HepG2 (cell line): Measurements from ENCODE around the gene SH2D1B. TPM values are rescaled to one million over a fixed set of nuclear protein-coding genes. Genes with fewer than 3 reads are reported as not detected.

ENCODE experiments used
- ATAC-seq: fragments of 200-7000 bp; cut with Tn5 transposase; 3 replicates; pipeline ENCODE4 v1.9.1; 2020; ENCODE audit warnings: mild to moderate bottlenecking, moderate library complexity
- BruUV-seq: library from RNA; stranded (reverse); fragments of 400-500 nt; replicated peaks from 2 replicates; lab custom pipeline; 2021; lab: Mats Ljungman, UMichigan
- CTCF ChIA-PET: fragments of 300-600 bp; formaldehyde crosslinking; extraction: SDS; loops from one replicate; lab custom pipeline; 2021; ENCODE audit warnings: low total read pairs, inconsistent platforms, low intra/inter-chr PET ratio; lab: Yijun Ruan, JAX
- POLR2A ChIA-PET: fragments of 350-600 bp; sonication (Branson Sonifier 250); formaldehyde crosslinking; loops from one replicate; lab custom pipeline; 2020; ENCODE audit warnings: antibody characterized with exemption, inconsistent platforms; lab: Yijun Ruan, JAX
- DNase-seq: peaks from one replicate; pipeline ENCODE4 v3.0.0-alpha.2; 2015; ENCODE audit warnings: low spot score
- FAIRE-seq: peaks from 3 replicates; lab custom pipeline; 2011; peaks lifted over from hg19 to GRCh38; lab: Jason Lieb, UNC
- H2AFZ ChIP-seq: one replicate; pipeline ENCODE4 v1.6.1; 2011; ENCODE audit warnings: low read length, inconsistent platforms
- H3K27ac ChIP-seq: fragments of 300-600 bp; 3 replicates; pipeline ENCODE4 v1.8.0; 2011; ENCODE audit warnings: mixed run types, mild to moderate bottlenecking, mixed read lengths, low read length, inconsistent platforms; ENCODE audit not compliant: insufficient read depth; ENCODE audit errors: extremely low read length
- H3K27me3 ChIP-seq, 2 experiments: fragments of 200-600 bp in 1 of 2; 2 replicates in 1 of 2; 3 replicates in 1 of 2; pipeline versions ENCODE4 v1.6.0 to v1.8.0; 2011; ENCODE audit warnings: low read length in 2 of 2, mild to moderate bottlenecking in 2 of 2, moderate library complexity in 2 of 2, inconsistent platforms in 1 of 2; ENCODE audit not compliant: insufficient read depth in 2 of 2, control insufficient read depth in 1 of 2
- H3K36me3 ChIP-seq, 2 experiments: fragments of 200-600 bp in 1 of 2; replicated peaks in 1 of 2; 2 replicates in 1 of 2; 3 replicates in 1 of 2; pipeline versions ENCODE4 v1.5.1 to v1.8.0; 2011; ENCODE audit warnings: low read length in 2 of 2, inconsistent platforms in 1 of 2; ENCODE audit not compliant: insufficient read depth in 2 of 2, control insufficient read depth in 1 of 2
- H3K4me1 ChIP-seq: 2 replicates; pipeline ENCODE4 v1.5.1; 2012; ENCODE audit warnings: low read length, inconsistent platforms; ENCODE audit not compliant: insufficient read depth
- H3K4me2 ChIP-seq: 2 replicates; pipeline ENCODE4 v1.6.0; 2011; ENCODE audit warnings: low read depth, low read length, inconsistent platforms
- H3K4me3 ChIP-seq, 3 experiments: fragments of 200-600 bp in 1 of 3; sonication (generic), shearing (Covaris generic) in 1 of 3; replicated peaks in 1 of 3; 2 replicates each; pipeline ENCODE4 v1.5.1; 2011 to 2016; ENCODE audit warnings: low read length in 3 of 3, inconsistent platforms in 2 of 3, low read depth in 2 of 3, mild to moderate bottlenecking in 2 of 3, control low read depth in 1 of 3, mixed read lengths in 1 of 3; ENCODE audit not compliant: insufficient read depth in 1 of 3
- H3K79me2 ChIP-seq: one replicate; pipeline ENCODE4 v1.6.1; 2011; ENCODE audit warnings: low read length, inconsistent platforms; ENCODE audit not compliant: insufficient read depth
- H3K9ac ChIP-seq: 2 replicates; pipeline ENCODE4 v1.6.0; 2011; ENCODE audit warnings: mild to moderate bottlenecking, low read depth, low read length, inconsistent platforms; ENCODE audit not compliant: insufficient read depth
- H3K9me3 ChIP-seq: 2 replicates; pipeline ENCODE4 v1.5.1; 2012; ENCODE audit warnings: mild to moderate bottlenecking, low read length
- H4K20me1 ChIP-seq: 2 replicates; pipeline ENCODE4 v1.6.0; 2011; ENCODE audit warnings: inconsistent platforms, mild to moderate bottlenecking, low read length, moderate library complexity; ENCODE audit not compliant: insufficient read depth
- ADNP ChIP-seq: sonication (generic); formaldehyde crosslinking; IDR thresholded peaks from 2 replicates; pipeline ENCODE4 v1.4.0; 2020; ENCODE audit warnings: missing genetic modification reagents
- BORCS8-MEF2B ChIP-seq: sonication (generic); formaldehyde crosslinking; IDR thresholded peaks from 2 replicates; pipeline ENCODE4 v1.8.0; 2022; ENCODE audit warnings: mild to moderate bottlenecking, missing genetic modification reagents
- CREB3 ChIP-seq: sonication (generic); formaldehyde crosslinking; IDR thresholded peaks from 2 replicates; pipeline ENCODE4 v1.5.0; 2020; ENCODE audit warnings: missing genetic modification reagents
- ELF1 ChIP-seq: sonication (generic); formaldehyde crosslinking; IDR thresholded peaks from 2 replicates; pipeline ENCODE4 v1.4.0; 2020; ENCODE audit warnings: missing genetic modification reagents
- HNF4G ChIP-seq, 2 experiments: sonication (generic) in 1 of 2; formaldehyde crosslinking in 1 of 2; IDR thresholded peaks; 2 replicates each; pipeline versions ENCODE4 v1.4.0 to v1.6.1; 2011 to 2020; ENCODE audit warnings: borderline replicate concordance in 2 of 2, low read depth in 2 of 2, mild to moderate bottlenecking in 2 of 2, low read length in 1 of 2, missing genetic modification reagents in 1 of 2, moderate library complexity in 1 of 2
- JARID2 ChIP-seq: sonication (generic); formaldehyde crosslinking; IDR thresholded peaks from 2 replicates; pipeline ENCODE4 v1.8.1; 2023; ENCODE audit warnings: missing genetic modification reagents, inconsistent platforms; ENCODE audit not compliant: insufficient replicate concordance
- MYNN ChIP-seq: sonication (generic); formaldehyde crosslinking; IDR thresholded peaks from 2 replicates; pipeline ENCODE4 v1.4.0; 2020; ENCODE audit warnings: mild to moderate bottlenecking, low read depth, missing genetic modification reagents
- RBFOX2 ChIP-seq: fragments of 200-400 bp; formaldehyde crosslinking; IDR thresholded peaks from 2 replicates; pipeline ENCODE4 v1.6.1; 2017; ENCODE audit warnings: low read depth, mild to moderate bottlenecking, low read length
- RELA ChIP-seq: sonication (generic); formaldehyde crosslinking; IDR thresholded peaks from 2 replicates; pipeline ENCODE4 v1.4.0; 2020; ENCODE audit warnings: missing genetic modification reagents
- REXO4 ChIP-seq: sonication (generic); formaldehyde crosslinking; IDR thresholded peaks from 2 replicates; pipeline ENCODE4 v1.8.0; 2022; ENCODE audit warnings: missing genetic modification reagents, mild to moderate bottlenecking, borderline replicate concordance
- THAP11 ChIP-seq: IDR thresholded peaks from 2 replicates; pipeline ENCODE4 v1.6.1; 2016; ENCODE audit warnings: missing biosample characterization, missing genetic modification reagents
- ZBTB42 ChIP-seq: sonication (generic); formaldehyde crosslinking; IDR thresholded peaks from 2 replicates; pipeline ENCODE4 v1.5.0; 2020; ENCODE audit warnings: mild to moderate bottlenecking, missing genetic modification reagents
- ZC3H4 ChIP-seq: sonication (generic); formaldehyde crosslinking; IDR thresholded peaks from 2 replicates; pipeline ENCODE4 v1.4.0; 2020; ENCODE audit warnings: missing genetic modification reagents, borderline replicate concordance
- ZIK1 ChIP-seq: sonication (generic); formaldehyde crosslinking; IDR thresholded peaks from 2 replicates; pipeline ENCODE4 v1.5.0; 2020; ENCODE audit warnings: mild to moderate bottlenecking, low read depth, missing genetic modification reagents, borderline replicate concordance
- ZNF513 ChIP-seq: sonication (generic); formaldehyde crosslinking; conservative IDR thresholded peaks from 2 replicates; pipeline ENCODE4 v1.5.0; 2020; ENCODE audit warnings: missing genetic modification reagents
- ZNF670 ChIP-seq: sonication (generic); formaldehyde crosslinking; IDR thresholded peaks from 2 replicates; pipeline ENCODE4 v1.8.0; 2022; ENCODE audit warnings: mild to moderate bottlenecking, missing genetic modification reagents, borderline replicate concordance
- whole genome bisulfite sequencing: methylation state at CpG from one replicate; pipeline ENCODE4 v1.1.6; 2017; ENCODE audit warnings: low lambda C conversion rate; 5-methylcytosine and 5-hydroxymethylcytosine counted together
- in situ Hi-C: cut with HindIII; loops from 2 replicates; pipeline ENCODE4 v1.10.0; 2017; ENCODE audit warnings: low pct_unique_long_range_greater_than_20kb; ENCODE audit not compliant: extremely low pct_ligation_motif_present
- intact Hi-C: fragments of 100-400 bp; cut with micrococcal nuclease; formaldehyde crosslinking; loops from one replicate; pipeline ENCODE4 v1.10.0; 2022; ENCODE audit not compliant: unreplicated experiment
- polyA plus RNA-seq, 8 experiments: library from polyadenylated mRNA; depleted of rRNA in 3 of 8; stranded (reverse) in 7 of 8; unstranded in 1 of 8; fragments of >200 nt; fragmentation: Illumina TruSeq in 4 of 8; extraction: Trizol in 4 of 8; gene quantifications; 2 replicates each; pipeline versions ENCODE4 v1.2.1 to v1.2.3, GENCODE V29; 2011 to 2016; ENCODE audit warnings: low read depth in 4 of 8, missing spikeins in 1 of 8, mixed read lengths in 1 of 8; ENCODE audit not compliant: insufficient read depth in 1 of 8
- total RNA-seq, 5 experiments: library from RNA; depleted of rRNA; stranded (reverse); fragments of >200 nt; fragmentation: Illumina TruSeq; extraction: Trizol; gene quantifications; 2 replicates each; pipeline ENCODE4 v1.2.3, GENCODE V29; 2016; ENCODE audit warnings: low read depth in 1 of 5

SH2D1B gene
- total and polyA plus RNA-seq, 2 of the 13 experiments (the other 11 are each of a cell fraction or from before 2014, with no cell fraction given), result not detected

GRCh38 chr1:162369571-162369970, 42.4 kb downstream of the SH2D1B start:
- ATAC-seq (no peak), DNase-seq (no peak), FAIRE-seq (no peak)
- in situ Hi-C loops, result no loop called here
- CTCF ChIA-PET, result no interaction called here
- Histone ChIP-seq H3K36me3 (peaks cover 14 to 34% of the 10 kb centered on the region in 2 experiments; a peak in 4 of 5 replicates), H3K9ac (no peak overlapping the region), H3K4me1 (peaks cover 10% of the 10 kb centered on the region), H3K79me2 (no peaks in the 10 kb centered on the region), H4K20me1 (no peaks in the 10 kb centered on the region), H3K4me2 (no peak overlapping the region), H2AFZ (no peak overlapping the region), H3K27ac (no peak overlapping the region), H3K27me3 (no peaks in the 10 kb centered on the region), H3K4me3 (no peak overlapping the region), H3K9me3 (no peaks in the 10 kb centered on the region)
- no peak for TF ChIP-seq ZIK1 (CRISPR knock-in tag)
- POLR2A ChIA-PET, result no interaction called here
- BruUV-seq, result no TSS peak
- WGBS, result 97% methylated on average over 6 of the region's 7 CpGs
- intact Hi-C loops, result no loop called here

- WGBS, result 75% methylated on average over 4 of the region's 4 CpGs
- no peak for FAIRE-seq
- no peak for TF ChIP-seq ADNP
- no peak for TF ChIP-seq THAP11 (CRISPR knock-in tag)
- TF ChIP-seq RBFOX2, result no peak
- TF ChIP-seq ZNF513, result no peak
- no peak for TF ChIP-seq CREB3 (CRISPR knock-in tag)
- no peak for TF ChIP-seq ZC3H4 (CRISPR knock-in tag)
- TF ChIP-seq HNF4G (IDR thresholded peaks at IDR 0.05; ENCODE audit: borderline replicate concordance, low read depth, low read length), result no peak
- no peak for TF ChIP-seq HNF4G (CRISPR knock-in tag; IDR thresholded peaks at IDR 0.05; ENCODE audit: borderline replicate concordance, low read depth)
- no peak for TF ChIP-seq ZNF670
- no peak for TF ChIP-seq RELA (CRISPR knock-in tag)
- TF ChIP-seq BORCS8-MEF2B (CRISPR knock-in tag), result no peak
- no peak for TF ChIP-seq JARID2
- no peak for TF ChIP-seq MYNN
- TF ChIP-seq ELF1 (CRISPR knock-in tag), result no peak
- no peak for TF ChIP-seq ZBTB42 (CRISPR knock-in tag)
- TF ChIP-seq REXO4 (CRISPR knock-in tag), result no peak
- Histone ChIP-seq H3K79me2 (no peaks in the 10 kb centered on the region), H3K4me3 (no peak overlapping the region), H2AFZ (no peak overlapping the region), H3K9me3 (no peaks in the 10 kb centered on the region), H3K4me2 (no peak overlapping the region), H4K20me1 (no peaks in the 10 kb centered on the region), H3K27me3 (no peaks in the 10 kb centered on the region), H3K4me1 (peaks cover 10% of the 10 kb centered on the region), H3K36me3 (peaks cover 12 to 34% of the 10 kb centered on the region in 2 experiments; a peak in 4 of 5 replicates), H3K27ac (no peak overlapping the region), H3K9ac (no peak overlapping the region)
- in situ Hi-C loops (no loop called here), intact Hi-C loops (no loop called here)
- DNase-seq, result no peak
- CTCF ChIA-PET, result no interaction called here
- no TSS peak for BruUV-seq
- no peak for ATAC-seq
- POLR2A ChIA-PET, result no interaction called here
Measured at GRCh38 chr1:162368451-162368850, 43.5 kb downstream of the SH2D1B start.
